Gastrocnemius medialis (tissue), 4 donors: Measurements from ENCODE around the gene BAHCC1.

ENCODE experiments used
- CTCF ChIP-seq, 5 experiments: fragments of 450-650 bp in 3 of 5; fragments of 200-600 bp in 2 of 5; sonication (generic) in 2 of 5; IDR thresholded peaks in 4 of 5; conservative IDR thresholded peaks in 1 of 5; 1 replicate in 4 of 5; 2 replicates in 1 of 5; pipeline ENCODE4 v1.5.1; 2016 to 2019; ENCODE audit warnings: antibody characterized with exemption in 5 of 5, mild to moderate bottlenecking in 3 of 5, moderate library complexity in 3 of 5
- POLR2A ChIP-seq, 2 donors: fragments of 450-650 bp; IDR thresholded peaks; one replicate each; pipeline ENCODE4 v1.6.1; 2017; ENCODE audit warnings: antibody characterized with exemption in 2 of 2, mild to moderate bottlenecking in 2 of 2, moderate library complexity in 2 of 2

GRCh38 chr17:81359218-81359617 is 36.0 kb upstream of the BAHCC1 start:
- TF ChIP-seq CTCF (IDR thresholded peaks at IDR 0.05 in 4 of 5, conservative IDR thresholded peaks at IDR 0.05 in 1 of 5) = no peak
- TF ChIP-seq POLR2A (IDR thresholded peaks at IDR 0.05) = no peak
